GM19397 (cell line): ENCODE data around the gene SSX4.
"Not testable (repeated sequence)": the region's sequence is repeated elsewhere in the genome, so short reads cannot be mapped to it uniquely, and the experiment has no call there.

Experiments used
- ATAC-seq: cut with Tn5 transposase; IDR thresholded peaks from one replicate; pipeline ENCODE4 v1.9.1; 2021; ENCODE audit warnings: mild to moderate bottlenecking, moderate library complexity; ENCODE audit not compliant: unreplicated experiment

SSX4 gene

DNA sequence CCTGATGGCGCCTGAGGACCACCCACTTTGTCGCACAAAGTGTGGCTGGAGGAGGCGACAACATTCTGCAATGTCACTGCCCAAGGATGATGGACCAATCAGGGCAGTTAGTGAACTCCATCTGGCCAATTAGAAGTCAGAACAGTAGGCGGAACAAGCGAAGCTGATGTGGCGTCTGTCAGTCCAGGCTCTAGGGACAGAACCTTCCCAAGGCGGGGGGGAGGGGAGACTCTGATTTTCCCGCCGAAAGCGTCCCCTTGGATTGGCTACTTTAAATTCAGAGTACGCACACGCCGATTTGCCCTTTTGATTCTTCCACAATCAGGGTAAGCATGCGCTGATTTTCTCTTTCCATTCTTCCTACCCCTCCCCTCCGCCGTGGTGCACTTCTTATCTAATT, at the start of gene SSX4:
Gene SSX4 (plus strand): TSS at position 301 of the 400 bp plus-strand sequence. CDS start 515 bp downstream, outside the sequence.
- ATAC-seq = not testable (repeated sequence)

- not testable (repeated sequence) for ATAC-seq
Observed at GRCh38 chrX:48346059-48346458, 37.3 kb upstream of the SSX4 start.

- not testable (repeated sequence) for ATAC-seq
Observed at GRCh38 chrX:48356315-48357094, 26.8 kb upstream of the SSX4 start, which contains the start of gene SSX3. SSX3 (minus strand) TSS chrX:48356703; CDS start chrX:48355249, 1,454 bp downstream.

- no peak for ATAC-seq
Observed at GRCh38 chrX:48357681-48358080, 25.7 kb upstream of the SSX4 start.

GRCh38 chrX:48359281-48359680, 24.1 kb upstream of the SSX4 start:
- not testable (repeated sequence) for ATAC-seq

DNA sequence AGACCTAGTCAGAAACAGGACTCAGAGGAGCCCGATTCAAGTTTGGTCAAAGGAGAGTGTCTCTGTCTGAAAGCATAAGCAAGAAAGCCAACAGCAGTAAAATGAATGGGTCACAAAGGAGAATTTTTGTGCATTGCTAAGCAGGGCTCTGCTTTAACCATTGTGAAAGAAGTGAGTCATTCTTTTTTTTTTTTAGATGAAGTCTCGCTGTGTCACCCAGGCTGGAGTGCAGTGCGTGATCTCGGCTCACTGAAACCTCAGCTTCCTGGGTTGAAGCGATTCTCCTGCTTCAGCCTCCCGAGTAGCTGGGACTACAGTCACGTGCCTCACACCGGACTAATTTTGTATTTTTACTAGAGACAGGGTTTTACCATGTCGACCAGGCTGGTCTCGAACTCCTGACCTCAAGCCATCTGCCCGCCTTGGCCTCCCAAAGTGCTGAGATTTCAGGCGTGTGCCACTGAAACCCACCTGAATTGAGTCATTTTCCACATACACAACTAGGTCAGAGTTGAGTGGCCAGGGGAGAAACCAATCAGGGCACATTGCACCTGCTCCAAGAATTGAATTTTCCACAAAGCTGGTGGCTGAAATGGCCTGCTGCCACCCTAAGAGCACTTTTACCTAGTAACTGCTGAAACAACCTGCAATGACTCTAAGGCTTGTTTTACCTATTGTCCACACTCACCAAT, 15.5 kb upstream of the SSX4 start:
- ATAC-seq = not testable (repeated sequence)

GRCh38 chrX:48370408-48370807, 12.9 kb upstream of the SSX4 start:
- ATAC-seq = not testable (repeated sequence)

GRCh38 chrX:48396931-48397330, 13.6 kb downstream of the SSX4 start:
- not testable (repeated sequence) for ATAC-seq

DNA sequence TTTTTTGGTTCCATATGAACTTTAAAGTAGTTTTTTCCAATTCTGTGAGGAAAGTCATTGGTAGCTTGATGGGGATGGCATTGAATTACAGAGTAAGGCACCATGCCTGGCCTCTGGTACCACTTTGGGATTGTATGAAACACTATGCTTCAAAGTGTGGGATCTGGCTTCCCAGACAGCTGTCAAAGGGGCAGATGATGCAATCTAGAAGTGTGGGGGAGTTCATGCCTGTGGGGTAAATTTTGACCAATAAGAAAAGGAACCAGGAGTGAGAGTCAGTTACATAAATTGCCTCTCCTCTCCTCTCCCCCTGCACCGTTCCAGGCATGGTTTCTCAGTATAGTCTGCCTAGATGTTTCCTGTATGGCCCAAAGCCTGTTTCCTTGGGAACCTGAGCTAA, 14.5 kb downstream of the SSX4 start:
- ATAC-seq = not testable (repeated sequence)

DNA sequence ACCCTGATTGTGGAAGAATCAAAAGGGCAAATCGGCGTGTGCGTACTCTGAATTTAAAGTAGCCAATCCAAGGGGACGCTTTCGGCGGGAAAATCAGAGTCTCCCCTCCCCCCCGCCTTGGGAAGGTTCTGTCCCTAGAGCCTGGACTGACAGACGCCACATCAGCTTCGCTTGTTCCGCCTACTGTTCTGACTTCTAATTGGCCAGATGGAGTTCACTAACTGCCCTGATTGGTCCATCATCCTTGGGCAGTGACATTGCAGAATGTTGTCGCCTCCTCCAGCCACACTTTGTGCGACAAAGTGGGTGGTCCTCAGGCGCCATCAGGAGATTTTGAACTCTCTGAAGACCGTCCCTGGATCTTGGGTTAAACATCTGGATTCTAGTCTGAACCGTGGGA, 28.5 kb downstream of the SSX4 start, which contains the start of gene SSX4B:
Gene SSX4B (minus strand): TSS at position 101 of the 400 bp plus-strand sequence. CDS start 588 bp downstream, outside the sequence.
- not testable (repeated sequence) for ATAC-seq

DNA sequence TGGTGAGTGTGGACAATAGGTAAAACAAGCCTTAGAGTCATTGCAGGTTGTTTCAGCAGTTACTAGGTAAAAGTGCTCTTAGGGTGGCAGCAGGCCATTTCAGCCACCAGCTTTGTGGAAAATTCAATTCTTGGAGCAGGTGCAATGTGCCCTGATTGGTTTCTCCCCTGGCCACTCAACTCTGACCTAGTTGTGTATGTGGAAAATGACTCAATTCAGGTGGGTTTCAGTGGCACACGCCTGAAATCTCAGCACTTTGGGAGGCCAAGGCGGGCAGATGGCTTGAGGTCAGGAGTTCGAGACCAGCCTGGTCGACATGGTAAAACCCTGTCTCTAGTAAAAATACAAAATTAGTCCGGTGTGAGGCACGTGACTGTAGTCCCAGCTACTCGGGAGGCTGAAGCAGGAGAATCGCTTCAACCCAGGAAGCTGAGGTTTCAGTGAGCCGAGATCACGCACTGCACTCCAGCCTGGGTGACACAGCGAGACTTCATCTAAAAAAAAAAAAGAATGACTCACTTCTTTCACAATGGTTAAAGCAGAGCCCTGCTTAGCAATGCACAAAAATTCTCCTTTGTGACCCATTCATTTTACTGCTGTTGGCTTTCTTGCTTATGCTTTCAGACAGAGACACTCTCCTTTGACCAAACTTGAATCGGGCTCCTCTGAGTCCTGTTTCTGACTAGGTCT, 43.8 kb downstream of the SSX4 start:
- ATAC-seq = not testable (repeated sequence)

DNA sequence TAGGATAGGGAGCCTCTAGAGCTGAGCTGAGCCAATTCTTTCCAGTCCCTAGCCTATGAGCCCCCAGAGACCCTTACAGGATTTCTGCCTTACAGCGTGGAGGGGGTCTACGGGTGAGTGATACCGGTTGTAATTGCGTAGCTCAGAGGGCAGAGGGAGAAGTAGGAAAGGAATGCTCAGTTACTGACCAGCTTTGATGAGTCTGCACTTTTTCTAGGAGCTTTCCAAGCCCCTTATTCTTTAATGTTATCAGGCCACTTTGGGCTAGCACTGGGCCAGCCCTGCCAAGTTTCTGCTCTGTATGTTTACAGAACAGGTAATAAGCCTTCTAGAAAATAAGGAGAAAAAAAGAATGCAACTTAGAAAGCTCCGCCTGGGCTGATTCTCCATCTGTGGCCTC, 46.3 kb downstream of the SSX4 start:
- not testable (repeated sequence) for ATAC-seq

DNA sequence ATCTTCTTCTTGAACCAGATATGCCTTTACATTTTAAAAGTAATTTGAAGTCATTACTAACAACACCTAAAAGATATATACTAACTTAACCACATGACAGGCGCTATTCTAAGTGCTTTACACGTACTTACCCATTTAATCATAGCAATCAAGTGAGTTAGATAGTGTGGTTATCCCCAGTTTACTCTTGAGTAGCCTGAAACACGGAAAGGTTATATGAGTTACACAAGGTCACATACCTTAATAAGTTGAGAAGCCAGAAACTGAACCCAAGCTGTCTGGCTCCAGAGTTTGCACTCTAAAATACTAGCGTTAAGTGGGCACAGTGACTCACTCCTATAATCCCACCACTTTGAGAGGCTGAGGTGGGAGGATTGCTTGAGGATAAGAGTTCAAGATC, 46.8 kb downstream of the SSX4 start:
- ATAC-seq = not testable (repeated sequence)

DNA sequence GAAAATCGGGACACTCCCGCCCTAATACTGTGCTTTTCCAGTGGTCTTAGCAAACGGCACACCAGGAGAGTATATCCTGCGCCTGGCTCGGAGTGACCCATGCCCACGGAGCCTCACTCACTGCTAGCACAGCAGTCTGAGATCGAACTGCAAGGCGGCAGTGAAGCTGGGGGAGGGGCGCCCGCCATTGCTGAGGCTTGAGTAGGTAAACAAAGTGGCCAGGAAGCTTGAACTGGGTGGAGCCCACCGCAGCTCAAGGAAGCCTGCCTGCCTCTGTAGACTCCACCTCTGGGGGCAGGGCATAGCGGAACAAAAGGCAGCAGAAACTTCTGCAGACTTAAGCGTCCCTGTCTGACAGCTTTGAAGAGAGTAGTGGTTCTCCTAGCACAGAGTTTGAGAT, 50.4 kb downstream of the SSX4 start:
- ATAC-seq = not testable (repeated sequence)
